ENCODE results near the gene C8G.

Gene C8G

DNA sequence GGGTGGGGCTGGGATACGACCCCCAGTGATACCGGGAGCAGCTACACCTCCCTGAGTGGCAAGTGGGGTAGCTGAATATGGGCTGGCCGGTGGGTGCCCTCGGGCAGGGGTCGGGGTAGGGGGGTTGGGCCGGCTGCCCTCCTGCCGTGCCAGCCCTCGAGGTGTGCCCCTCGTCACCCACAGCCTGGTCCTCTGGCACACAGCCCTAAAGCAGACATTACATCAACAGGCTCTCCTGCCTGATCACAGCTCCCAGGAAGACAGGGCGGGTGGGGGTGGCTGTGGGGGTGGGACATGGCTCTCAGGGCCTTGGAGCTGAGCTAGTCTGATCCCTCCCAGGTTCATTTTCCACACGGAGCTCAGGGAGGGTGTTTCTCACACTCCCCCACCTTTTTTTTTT lies 23.7 kb upstream of the C8G start:
- no peak for DNase-seq

DNA sequence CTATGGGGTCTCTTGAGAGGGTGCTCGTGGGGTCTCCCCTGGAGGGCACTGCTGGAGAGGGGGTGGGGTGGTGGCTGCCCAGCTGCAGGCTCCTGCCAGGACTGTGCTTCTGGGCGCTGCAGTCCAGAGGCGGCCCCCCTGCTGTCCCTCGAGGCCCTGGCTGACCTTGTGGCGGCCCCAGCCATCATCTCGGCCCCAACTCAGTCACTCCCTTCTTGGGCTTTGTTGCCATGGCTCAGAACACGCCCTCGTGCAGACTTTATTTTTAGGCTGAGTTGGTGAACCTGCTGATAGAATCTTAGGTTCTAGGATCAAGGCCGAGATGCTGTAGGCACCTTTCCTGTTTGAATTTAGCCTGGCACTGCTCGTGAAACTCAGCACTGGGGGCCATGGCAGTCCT lies 23.3 kb upstream of the C8G start:
- no peak for DNase-seq

DNA sequence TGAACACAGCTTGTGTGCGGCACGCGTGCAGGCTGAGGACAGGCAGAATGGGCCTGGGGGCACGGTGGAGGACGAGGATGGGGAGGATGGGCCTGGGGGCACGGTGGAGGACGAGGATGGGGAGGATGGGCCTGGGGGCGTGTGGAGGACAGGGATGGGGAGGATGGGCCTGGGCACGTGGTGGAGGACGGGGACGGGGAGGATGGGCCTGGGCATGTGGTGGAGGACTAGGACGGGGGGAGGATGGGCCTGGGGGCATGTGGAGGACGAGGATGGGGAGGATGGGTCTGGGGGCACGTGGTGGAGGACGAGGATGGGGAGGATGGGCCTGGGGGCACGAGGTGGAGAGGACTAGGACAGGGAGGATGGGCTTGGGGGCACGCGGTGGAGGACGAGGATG lies 22.5 kb upstream of the C8G start:
- no peak for DNase-seq

DNA sequence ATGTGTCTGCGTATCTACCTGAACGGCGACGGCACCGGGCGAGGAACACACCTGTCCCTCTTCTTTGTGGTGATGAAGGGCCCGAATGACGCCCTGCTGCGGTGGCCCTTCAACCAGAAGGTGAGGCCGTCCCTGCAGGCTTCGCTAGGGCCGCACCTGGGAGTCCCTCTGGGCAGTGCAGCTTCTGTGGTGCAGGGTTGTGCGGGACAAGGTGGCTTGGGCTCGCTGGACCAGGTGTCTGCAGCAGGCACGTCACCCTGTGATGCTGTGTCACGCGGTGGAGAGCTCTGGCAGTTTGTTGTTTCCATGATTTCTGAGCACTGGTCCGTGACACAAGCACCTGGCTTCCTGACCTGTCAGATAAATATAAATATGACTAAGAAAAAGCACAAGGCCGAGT lies 21.2 kb upstream of the C8G start:
- no peak for DNase-seq

DNA sequence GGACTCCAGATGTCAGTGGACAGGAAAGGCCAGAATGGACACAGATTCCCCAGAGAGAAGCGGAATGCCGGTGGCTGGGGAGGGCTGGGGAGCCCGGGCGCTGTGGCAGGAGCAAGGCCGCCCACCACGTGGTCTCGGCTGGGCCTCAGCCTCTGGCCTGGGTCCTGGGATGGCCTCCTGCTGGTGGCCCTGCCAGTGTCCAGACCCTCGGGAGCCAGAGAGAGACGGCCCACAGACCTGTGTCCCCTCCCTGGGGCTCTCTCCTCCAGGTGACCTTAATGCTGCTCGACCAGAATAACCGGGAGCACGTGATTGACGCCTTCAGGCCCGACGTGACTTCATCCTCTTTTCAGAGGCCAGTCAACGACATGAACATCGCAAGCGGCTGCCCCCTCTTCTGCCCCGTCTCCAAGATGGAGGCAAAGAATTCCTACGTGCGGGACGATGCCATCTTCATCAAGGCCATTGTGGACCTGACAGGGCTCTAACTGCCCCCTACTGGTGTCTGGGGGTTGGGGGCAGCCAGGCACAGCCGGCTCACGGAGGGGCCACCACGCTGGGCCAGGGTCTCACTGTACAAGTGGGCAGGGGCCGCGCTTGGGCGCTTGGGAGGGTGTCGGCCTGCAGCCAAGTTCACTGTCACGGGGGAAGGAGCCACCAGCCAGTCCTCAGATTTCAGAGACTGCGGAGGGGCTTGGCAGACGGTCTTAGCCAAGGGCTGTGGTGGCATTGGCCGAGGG lies 19.5 kb upstream of the C8G start:
- DNase-seq = no peak

DNA sequence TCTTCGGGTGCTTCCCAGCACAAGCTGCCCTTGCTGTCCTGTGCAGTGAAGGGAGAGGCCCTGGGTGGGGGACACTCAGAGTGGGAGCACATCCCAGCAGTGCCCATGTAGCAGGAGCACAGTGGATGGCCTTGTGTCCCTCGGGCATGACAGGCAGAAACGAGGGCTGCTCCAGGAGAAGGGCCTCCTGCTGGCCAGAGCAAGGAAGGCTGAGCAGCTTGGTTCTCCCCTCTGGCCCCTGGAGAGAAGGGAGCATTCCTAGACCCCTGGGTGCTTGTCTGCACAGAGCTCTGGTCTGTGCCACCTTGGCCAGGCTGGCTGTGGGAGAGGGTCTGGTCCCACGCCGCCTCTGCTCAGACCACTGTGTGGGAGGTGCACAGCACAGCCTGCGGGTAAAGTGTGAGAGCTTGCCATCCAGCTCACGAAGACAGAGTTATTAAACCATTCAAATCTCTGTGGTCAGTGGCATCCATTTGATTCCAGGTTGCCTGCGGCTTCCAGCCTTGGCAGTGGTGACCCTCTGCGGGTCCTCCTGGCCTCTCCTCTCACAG lies 18.8 kb upstream of the C8G start:
- no peak for DNase-seq

DNA sequence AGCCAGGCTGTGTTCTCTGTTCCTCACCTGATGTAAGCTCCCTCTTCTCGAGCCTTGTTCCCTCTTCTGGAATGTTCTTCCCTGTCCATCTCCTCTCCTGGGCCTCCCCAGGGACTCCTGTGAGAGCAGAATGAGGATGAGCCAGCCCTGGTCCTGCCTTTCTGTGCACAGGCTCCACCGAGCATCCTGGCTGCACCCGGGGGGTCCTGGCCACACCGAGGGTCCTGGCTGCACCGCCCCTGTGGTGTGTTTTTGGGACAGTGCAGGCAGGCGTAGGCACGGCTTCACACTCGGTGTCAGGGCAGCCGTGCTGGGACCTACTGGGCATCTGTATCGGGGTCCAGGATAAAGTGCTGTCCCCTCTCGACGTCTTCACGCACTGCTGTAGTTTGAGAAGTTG lies 18.3 kb upstream of the C8G start:
- no peak for DNase-seq

DNA sequence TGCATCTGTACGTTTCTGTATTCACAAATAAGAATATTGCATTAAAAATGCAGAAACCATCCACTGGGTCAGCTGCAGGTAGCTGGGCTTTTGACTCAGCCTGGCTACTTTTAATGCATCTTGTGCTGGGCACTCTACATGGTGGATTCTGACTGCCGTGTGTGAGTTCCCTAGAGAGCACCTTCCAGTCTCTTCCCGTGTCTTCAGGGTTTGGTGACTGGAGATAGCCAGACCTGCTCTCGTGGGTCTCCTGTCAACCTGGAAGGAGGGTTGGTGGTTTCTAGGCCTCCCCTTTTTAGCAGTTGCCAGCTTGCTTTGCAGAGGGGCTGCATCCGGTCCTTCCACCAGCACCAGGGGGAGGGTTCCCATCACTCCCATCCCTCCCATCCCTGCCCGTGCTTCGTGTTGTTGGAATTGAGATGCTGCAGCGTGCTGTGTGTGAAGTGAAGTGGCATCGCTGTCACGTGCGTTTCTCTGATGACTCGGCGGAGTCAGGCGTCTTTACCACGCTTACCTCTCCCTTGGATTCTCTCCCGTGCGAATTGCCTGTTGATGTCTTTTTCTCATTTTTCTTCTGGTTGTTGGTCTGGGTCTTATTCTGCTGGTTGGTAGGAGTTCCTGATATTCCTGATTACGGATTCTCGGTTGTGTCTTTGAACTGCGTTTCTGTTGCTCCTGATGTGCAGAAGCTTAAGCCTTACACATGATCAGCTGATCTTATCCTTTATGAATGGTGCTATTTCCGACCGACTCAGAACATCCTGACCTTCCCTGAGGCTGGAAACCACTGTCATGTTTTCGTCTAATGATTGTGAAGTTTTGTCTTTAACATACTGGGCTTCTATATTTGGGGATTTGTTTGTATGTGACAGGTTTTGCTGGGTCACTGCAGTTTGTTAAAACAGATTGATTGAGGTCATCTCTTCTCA lies 17.4 kb upstream of the C8G start:
- DNase-seq = no peak

DNA sequence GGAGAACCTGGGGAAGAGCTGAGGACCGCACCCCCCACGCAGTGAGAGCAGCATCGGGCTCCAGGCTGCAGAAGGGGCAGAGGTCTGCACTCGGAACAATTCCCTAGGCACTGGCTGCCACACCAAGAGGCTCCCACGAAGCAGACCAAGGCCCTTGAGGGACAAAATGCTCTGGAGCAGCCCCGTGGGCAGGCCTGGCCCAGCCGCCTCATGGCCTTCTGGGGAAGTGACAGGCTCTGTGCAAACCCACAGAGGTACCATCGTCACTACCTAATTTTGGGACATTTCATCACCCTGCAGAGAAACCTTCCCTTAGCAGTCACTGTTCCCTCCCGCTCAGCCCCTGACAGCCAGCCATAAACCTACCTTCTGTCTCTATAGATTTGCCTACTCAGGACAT lies 16.5 kb upstream of the C8G start:
- DNase-seq = no peak

DNA sequence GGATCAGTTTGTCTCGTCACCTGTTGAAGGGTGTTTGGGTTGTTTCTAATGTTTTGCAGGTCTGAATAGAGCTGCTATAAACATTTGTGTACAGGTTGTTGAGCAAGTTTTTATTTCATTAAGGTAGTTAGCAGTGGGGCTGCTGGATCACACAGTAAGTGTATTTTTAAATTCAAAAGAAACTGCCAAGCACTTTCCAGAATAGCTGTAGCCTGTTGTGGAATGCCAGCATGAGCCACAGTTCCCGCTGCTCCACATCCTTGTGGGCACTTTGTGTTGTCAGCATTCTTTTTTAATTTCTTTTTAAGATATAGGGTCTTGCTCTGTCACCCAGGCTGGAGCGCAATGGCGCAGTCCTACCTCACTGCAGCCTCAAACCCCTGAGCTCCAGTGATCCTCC lies 15.0 kb upstream of the C8G start:
- no peak for DNase-seq

DNA sequence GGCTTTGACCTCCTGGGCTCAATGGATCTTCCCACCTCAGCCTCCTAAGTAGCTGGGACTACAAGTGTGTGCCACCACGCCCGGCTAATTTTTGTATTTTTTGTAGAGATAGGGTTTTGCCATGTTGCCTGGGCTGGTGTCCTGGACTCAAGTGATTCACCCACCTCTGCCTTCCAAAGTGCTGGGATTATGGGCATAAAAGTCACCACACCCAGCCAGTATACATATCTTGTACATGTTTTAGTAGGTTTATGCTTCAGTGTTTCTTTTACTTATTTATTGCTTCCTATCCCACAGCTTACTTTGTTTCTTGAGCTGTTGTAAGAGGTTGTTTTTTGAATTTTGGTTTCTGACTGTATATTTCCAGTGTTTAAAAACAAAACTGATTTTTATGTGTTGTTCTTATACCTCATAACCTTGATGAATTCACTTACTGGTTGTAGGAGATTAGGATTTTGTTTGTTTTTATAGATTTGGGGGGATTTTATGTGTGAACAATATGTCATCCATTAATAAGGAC lies 13.4 kb upstream of the C8G start:
- DNase-seq = no peak

DNA sequence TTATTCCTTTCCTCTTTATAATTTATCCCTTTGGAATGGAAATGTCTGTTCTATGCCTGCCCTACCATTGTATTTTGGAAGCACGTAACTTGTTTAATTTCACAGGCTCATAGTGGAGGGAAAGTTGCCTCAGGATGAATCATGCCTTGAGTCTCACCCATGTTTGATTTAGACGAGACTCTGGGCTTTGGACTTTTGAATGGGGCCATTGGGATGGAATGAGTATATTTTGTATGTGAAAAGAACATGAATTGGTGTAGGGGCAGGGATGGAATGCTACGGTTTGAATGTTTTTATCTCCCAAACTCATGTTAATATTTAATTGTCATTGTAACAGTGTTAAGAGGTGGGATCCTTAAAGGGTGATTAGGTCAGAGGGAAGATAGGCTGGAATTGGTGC lies 10.8 kb upstream of the C8G start:
- no peak for DNase-seq

DNA sequence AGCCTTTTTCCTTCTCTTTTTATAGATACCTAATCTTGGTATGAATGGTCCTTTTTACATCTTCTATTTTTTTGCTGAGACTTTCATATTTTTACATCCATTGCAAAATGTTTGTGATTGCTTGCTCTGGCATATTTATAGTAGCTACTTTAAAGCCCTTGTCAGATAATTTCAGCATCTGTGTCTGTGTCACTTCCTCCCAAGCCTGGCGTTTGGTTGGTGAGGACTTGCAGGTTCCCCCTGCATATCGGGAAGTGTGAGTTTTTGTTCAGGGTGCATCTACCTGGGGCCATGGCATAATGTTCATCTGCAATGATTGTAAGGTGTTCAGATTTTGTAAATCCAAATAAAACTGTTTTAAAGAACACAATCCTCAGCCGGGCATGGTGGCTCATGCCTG lies 9.4 kb upstream of the C8G start:
- no peak for DNase-seq

DNA sequence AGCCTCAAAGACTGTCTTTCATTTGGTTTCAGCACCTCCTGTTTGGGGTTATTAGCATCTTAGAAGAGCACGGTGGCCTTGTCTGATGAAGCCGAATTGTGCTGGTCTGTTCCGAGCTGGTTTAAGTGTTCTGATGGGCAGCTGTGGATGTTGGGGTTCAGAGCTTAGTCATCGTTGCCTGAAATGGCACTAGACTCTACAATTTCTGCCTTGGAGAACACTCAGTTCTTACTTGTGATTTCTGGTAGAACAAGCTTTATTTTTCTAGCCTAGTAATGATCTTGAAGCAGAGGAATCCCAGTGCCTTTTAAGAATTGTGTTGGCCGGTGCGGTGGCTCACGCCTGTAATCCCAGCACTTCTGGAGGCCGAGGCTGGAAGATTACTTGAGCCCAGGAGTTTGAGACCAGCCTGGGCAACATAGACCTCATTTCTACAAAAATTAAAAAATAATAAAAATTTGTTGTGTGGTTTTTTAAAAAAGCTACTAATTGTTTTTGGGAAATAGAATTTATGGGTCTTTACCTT lies 8.3 kb upstream of the C8G start:
- no peak for DNase-seq

DNA sequence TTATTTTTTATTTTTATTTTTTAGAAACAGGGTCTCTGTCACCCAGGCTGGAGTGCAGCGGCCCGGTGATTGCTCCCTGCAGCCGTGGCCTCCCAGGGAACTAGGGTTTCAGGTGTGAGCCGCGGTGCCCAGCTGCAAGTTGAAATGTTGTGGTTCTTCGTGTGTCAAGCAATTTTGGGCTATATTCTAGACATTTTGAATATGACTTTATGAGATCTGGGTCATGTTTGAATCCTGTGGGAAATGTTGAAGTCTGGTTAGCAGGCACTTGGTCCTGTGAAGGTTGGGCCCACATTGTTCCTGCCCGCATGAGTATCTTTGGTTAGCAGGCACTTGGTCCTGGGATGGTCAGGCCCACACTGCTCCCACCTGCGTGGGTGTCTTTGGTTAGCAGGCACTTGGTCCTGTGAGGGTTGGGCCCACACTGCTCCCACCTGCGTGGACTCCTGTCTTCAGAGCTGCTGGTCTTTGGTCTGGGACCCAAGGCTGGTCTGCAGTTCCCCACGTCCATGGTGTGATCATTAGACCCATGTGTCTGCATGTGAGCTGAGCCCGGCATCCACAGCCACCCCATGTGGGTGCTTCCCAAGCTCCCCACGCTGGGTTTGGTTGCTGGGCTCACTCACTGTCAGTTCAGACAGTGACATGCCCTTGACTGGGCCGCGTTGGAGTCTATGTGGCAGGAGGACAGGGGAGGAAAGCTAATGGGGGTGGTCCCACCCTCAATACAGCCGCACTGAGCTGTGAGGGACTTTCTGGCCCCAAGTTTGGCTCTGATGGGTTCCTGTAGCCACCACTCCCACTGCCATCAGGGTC lies 7.6 kb upstream of the C8G start:
- DNase-seq = no peak

DNA sequence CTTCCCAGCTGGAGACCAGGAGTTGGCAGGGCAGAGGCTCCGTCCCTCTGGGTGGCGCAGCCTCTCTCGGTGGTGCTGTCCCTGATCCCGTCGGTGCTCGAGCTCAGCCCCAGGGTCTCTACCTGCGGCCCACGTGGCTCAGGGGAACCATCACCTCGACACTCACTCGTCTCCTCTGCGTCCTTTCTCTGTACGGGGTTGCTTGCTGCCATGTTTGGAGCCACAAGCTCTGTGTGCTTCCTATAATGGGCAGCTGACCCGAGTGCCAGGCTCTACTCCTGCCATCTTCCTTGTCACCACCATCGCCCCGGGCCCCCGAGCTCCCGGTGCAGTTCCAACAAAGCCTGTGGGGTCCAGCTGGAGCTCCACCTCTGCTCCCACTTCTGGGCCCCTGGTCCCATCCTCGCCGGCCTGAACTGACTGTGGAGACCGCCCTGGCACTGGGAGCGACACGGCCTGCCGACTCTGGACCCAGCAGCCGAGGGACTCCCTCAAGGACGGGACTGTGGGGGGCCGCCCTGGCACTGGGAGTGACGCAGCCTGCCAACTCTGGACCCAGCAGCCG lies 5.5 kb upstream of the C8G start:
- no peak for DNase-seq

DNA sequence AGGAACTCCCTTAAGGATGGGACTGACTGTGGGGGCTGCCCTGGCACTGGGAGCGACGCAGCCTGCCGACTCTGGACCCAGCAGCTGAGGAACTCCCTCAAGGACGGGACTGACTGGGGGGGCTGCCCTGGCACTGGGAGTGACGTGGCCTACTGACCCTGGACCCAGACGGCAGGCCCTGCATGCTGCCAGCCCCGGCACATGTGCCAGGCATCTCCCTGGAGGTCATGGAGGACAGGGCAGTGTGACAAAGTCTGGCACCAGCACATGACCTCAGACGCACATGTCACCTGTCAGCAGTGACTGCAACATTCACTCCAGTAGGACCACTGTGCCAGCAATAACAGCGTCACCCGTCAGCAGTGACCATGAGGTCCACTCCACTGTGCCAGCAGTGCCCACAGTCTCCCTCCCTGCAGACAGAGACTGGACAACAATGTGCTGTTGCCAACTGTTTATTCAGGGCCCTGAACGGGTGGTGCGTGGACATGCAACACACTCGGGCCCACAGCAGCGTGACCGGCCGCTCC lies 5.0 kb upstream of the C8G start:
- no peak for DNase-seq

DNA sequence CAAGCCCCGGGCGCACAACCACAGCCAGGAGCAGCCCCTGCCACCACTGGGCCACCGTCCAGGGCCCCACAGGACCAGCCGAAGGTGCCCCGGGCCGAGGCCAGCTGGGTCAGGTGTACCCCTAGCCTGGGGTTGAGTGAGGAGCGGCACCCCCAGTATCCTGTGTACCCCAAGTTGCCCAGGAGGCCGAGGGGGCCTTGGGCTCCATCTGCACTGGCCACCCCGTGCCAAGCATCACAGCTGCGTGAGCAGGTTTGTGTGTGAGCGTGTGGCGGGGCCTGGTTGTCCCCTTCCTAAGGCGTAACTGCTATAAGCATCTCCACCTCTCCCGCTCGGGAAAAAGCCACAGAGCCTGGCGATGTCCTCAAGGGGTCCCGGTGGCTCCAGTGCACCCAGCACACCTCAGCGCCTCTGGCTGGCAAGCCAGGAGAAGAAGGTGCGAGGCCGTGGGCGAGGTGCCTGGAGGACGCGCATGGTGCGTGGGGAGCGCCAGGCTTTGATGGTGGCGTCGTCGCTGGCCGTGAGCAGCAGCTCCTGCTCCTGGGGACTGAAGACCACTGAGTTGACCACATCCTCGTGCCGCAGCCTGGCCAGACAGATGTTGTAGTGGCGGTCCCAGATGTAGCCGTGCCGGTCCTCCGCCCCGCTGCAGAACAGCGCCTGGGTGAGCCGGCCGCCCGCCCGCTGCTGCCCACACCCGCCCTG lies 4.4 kb upstream of the C8G start:
- DNase-seq = no peak

DNA sequence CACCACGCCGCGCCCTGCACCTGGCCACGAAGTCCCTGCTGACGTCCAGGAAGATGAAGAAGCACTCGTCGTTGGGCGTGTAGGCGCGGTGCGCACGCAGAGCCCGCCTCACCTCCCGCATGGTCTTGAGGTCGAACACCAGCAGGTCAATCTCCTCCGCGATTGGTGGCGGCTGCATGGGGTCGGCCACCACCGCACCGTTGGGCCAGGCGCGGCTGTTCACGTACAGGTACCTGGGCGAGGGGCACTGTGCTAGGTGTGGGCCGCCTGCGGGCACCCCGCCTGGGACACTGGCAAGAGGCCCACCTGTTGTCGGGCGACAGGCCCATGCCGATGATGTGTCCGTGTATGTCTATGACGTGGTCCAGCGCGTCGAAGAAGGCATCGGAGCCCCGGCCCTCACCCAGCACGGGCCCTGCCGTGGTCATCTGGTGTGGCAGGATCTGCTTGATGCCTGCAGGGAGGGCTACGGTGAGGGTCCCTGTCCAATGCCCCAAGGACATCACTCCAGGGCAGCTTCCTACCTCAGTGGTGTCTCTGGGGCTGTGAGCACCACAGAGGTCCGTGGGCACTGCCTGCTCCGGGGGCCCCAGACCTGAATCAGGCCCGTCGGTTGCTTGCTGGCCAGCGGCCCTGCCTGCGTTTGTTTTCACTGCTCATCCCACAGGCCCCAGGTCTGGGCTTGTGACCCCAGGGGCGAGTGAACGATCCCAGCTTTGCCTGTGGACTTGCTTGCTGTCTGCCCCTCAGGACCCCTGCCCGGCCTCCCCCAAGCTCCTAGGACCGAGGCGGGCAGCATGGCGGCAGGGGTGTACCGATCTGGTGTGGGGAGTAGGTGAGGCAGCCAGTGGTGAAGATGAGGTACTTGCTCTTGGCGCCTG lies 3.6 kb upstream of the C8G start:
- no peak for DNase-seq

DNA sequence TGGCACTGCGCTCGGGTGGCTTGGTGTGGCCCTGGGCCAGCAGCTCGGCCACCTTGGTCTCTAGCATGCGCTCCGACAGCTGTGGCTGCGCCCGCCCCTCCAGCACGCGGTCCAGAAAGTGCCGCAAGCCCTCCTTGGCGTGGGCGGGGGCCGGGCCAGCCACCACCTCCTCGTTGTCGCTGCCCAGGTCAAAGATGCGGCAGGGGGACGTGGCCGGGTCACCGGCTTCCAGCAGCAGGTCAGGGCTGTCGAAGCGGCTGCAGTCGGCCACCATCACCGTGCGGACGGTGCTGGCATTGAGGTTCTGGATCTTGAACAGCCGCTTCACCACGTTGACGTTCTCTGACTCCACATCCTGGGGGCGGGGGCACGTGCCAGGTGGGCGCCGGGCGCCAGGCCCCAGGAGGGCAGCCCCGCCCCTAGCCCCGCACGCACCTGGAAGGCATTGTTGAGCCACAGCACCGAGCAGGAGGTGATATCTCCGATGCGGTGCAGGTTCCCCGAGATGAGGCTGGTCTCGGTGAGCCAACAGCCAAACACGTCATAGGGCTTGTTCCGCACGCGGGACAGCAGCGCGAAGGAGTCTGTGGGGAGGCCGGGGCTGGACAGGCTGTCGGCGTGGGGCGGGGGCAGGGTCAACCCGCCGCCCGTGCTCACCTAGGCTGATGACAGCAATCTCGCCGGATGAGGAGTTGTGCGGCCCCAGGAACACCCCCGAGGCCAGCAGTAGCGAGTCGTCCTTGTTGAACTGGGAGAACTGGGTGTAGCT lies 2.7 kb upstream of the C8G start:
- no peak for DNase-seq

Data from NCI-H69 (cell line).